ENCODE measurements around the gene CMTM4.

GRCh38 chr16:66741950-66742808 lies 45.6 kb upstream of the CMTM4 start:
- TF ChIP-seq POLR2AphosphoS5 (IDR thresholded peaks at IDR 0.05; ENCODE audit: low read depth, low read length) (no peak), TAF1 (IDR thresholded peaks at IDR 0.05; ENCODE audit: low read depth, low read length) (no peak), POLR2A (IDR thresholded peaks at IDR 0.05; ENCODE audit: low read depth, low read length) (no peak), PAX5 (IDR thresholded peaks at IDR 0.05; ENCODE audit: insufficient read depth, low read length, severe bottlenecking) (no peak), SPI1 (IDR thresholded peaks at IDR 0.05; ENCODE audit: low read depth, low read length) (no peak), POU2F2 (IDR thresholded peaks at IDR 0.05; ENCODE audit: low read depth, low read length) (no peak)
